PC-9 (cell line): ENCODE data around the gene FBXL17. TPM values are rescaled to one million over a fixed set of nuclear protein-coding genes. Genes with fewer than 3 reads are reported as not detected.

Experiments
- BruUV-seq: library from RNA; stranded (reverse); fragments of 400-500 nt; replicated peaks from 2 replicates; lab custom pipeline; 2021; lab: Mats Ljungman, UMichigan
- CTCF ChIA-PET: fragments of 300-600 bp; sonication (Branson Sonifier 250); formaldehyde crosslinking; loops from one replicate; lab custom pipeline; 2022; ENCODE audit warnings: antibody characterized with exemption; lab: Charles Lee
- POLR2A ChIA-PET: fragments of 300-600 bp; sonication (Branson Sonifier 250); formaldehyde crosslinking; loops from one replicate; lab custom pipeline; 2022; ENCODE audit warnings: antibody characterized with exemption; ENCODE audit not compliant: unreplicated experiment; lab: Charles Lee
- DNase-seq, 2 experiments: peaks; one replicate each; pipeline versions ENCODE4 v3.0.0 to v3.0.0-alpha.2; 2015 to 2022; ENCODE audit warnings: mixed read lengths in 1 of 2
- H2AFZ ChIP-seq: fragments of 200-600 bp; sonication (generic); 2 replicates; pipeline ENCODE4 v1.8.1; 2017; ENCODE audit warnings: antibody characterized with exemption
- H3F3A ChIP-seq: fragments of 200-600 bp; sonication (generic); 2 replicates; pipeline ENCODE4 v1.8.1; 2017; ENCODE audit warnings: antibody characterized with exemption, mild to moderate bottlenecking, low read depth; ENCODE audit not compliant: insufficient read depth
- H3K27ac ChIP-seq: fragments of 200-600 bp; sonication (generic); 2 replicates; pipeline ENCODE4 v1.6.1; 2016; ENCODE audit warnings: mixed run types
- H3K27me3 ChIP-seq: fragments of 200-600 bp; sonication (generic); 2 replicates; pipeline ENCODE4 v1.6.1; 2016; ENCODE audit warnings: low read depth, mixed run types; ENCODE audit not compliant: insufficient read depth
- H3K36me3 ChIP-seq: fragments of 200-600 bp; sonication (generic); 2 replicates; pipeline ENCODE4 v1.6.1; 2016; ENCODE audit warnings: low read depth, mixed run types
- H3K4me1 ChIP-seq: fragments of 200-600 bp; sonication (generic); replicated peaks from 2 replicates; pipeline ENCODE4 v1.6.1; 2016; ENCODE audit warnings: mixed run types; ENCODE audit not compliant: insufficient read depth
- H3K4me2 ChIP-seq: fragments of 200-600 bp; sonication (generic); 2 replicates; pipeline ENCODE4 v1.6.1; 2017; ENCODE audit warnings: mixed run types
- H3K4me3 ChIP-seq: fragments of 200-600 bp; sonication (generic); 2 replicates; pipeline ENCODE4 v1.6.1; 2016; ENCODE audit warnings: mixed run types
- H3K79me2 ChIP-seq: fragments of 200-600 bp; sonication (generic); 2 replicates; pipeline ENCODE4 v1.6.1; 2017; ENCODE audit warnings: low read depth, mixed run types
- H3K9me2 ChIP-seq: fragments of 200-600 bp; sonication (generic); 2 replicates; pipeline ENCODE4 v1.8.1; 2017; ENCODE audit warnings: mild to moderate bottlenecking; ENCODE audit not compliant: insufficient read depth
- H3K9me3 ChIP-seq: fragments of 200-600 bp; sonication (generic); 2 replicates; pipeline ENCODE4 v1.8.1; 2016; ENCODE audit warnings: low read depth; ENCODE audit not compliant: insufficient read depth
- H4K20me1 ChIP-seq: fragments of 200-600 bp; sonication (generic); 2 replicates; pipeline ENCODE4 v1.8.1; 2017; ENCODE audit not compliant: insufficient read depth
- EZH2 ChIP-seq: fragments of 200-600 bp; sonication (generic); IDR thresholded peaks from 2 replicates; pipeline ENCODE4 v1.8.0; 2017; ENCODE audit warnings: antibody characterized with exemption, low read depth
- intact Hi-C: fragments of 100-400 bp; cut with micrococcal nuclease; formaldehyde crosslinking; loops from one replicate; pipeline ENCODE4 v1.10.0; 2022; ENCODE audit not compliant: unreplicated experiment
- total RNA-seq: library from RNA; stranded (reverse); gene quantifications from 2 replicates; pipeline ENCODE4 v1.2.3, GENCODE V29; 2021
- TF ChIP-seq, protein P1 (sequence below): fragments of 200-600 bp; sonication (generic); conservative IDR thresholded peaks from 2 replicates; pipeline ENCODE4 v1.6.1; 2017; ENCODE audit warnings: mixed run types, antibody characterized with exemption, mild to moderate bottlenecking, moderate library complexity

FBXL17 gene
- total RNA-seq, 1 experiment from 2014 or later = 19.5 TPM

DNA sequence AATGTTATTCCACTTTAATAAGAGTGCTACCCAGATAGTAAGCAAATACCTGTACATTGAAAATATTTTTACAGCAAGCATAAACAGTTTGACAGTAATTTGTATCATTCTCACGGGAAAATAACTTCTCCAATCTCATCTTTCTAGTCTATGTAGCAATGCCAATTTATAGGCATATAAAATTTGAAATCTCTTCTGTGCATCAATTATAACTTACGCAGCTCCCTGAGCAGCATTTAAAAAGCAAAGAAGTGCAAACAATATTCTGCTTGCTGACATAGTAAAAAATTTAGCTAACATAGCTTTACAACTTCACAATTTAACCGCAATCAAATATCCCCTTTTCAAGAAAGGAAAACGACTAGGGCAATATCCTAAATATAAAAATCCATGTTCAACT lies 257.3 kb downstream of the FBXL17 start:
- Histone ChIP-seq H3K4me3 (no peak overlapping the region), H3K36me3 (no peaks in the 10 kb centered on the region), H3K27ac (no peak overlapping the region), H3K9me2 (no peaks in the 10 kb centered on the region), H3K4me2 (no peak overlapping the region), H3F3A (no peaks in the 10 kb centered on the region), H2AFZ (no peak overlapping the region), H3K4me1 (no peaks in the 10 kb centered on the region), H3K27me3 (no peaks in the 10 kb centered on the region), H3K9me3 (no peaks in the 10 kb centered on the region), H4K20me1 (no peaks in the 10 kb centered on the region), H3K79me2 (no peaks in the 10 kb centered on the region)
- no peak for DNase-seq
- ChIA-PET POLR2A (no interaction called here), CTCF (no interaction called here)
- intact Hi-C loops = no loop called here
- BruUV-seq = no TSS peak
- no peak for TF ChIP-seq EZH2
- TF ChIP-seq, protein P1, sequence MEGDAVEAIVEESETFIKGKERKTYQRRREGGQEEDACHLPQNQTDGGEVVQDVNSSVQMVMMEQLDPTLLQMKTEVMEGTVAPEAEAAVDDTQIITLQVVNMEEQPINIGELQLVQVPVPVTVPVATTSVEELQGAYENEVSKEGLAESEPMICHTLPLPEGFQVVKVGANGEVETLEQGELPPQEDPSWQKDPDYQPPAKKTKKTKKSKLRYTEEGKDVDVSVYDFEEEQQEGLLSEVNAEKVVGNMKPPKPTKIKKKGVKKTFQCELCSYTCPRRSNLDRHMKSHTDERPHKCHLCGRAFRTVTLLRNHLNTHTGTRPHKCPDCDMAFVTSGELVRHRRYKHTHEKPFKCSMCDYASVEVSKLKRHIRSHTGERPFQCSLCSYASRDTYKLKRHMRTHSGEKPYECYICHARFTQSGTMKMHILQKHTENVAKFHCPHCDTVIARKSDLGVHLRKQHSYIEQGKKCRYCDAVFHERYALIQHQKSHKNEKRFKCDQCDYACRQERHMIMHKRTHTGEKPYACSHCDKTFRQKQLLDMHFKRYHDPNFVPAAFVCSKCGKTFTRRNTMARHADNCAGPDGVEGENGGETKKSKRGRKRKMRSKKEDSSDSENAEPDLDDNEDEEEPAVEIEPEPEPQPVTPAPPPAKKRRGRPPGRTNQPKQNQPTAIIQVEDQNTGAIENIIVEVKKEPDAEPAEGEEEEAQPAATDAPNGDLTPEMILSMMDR = no peak

DNA sequence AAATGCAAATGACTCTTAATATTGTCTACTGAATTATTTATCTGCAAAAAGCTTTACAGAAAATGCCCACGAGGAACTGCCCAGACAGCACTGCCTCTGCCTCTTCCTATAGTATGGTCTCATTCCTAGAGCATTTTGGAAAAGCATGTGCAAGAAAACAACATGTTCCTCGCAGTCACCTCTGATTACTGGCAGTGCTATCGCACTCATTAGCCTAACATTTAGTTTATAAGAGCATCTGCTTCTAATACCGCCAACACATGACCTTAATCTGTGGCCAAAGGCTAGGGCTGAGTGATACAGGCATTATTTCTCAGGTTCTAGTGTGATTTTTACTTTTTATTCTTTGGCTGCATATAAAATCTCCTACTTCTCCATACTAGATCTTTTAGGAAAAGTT lies 259.2 kb downstream of the FBXL17 start:
- no peaks in the 10 kb centered on the region for H3K79me2 ChIP-seq
- POLR2A ChIA-PET = no interaction called here
- no TSS peak for BruUV-seq

DNA sequence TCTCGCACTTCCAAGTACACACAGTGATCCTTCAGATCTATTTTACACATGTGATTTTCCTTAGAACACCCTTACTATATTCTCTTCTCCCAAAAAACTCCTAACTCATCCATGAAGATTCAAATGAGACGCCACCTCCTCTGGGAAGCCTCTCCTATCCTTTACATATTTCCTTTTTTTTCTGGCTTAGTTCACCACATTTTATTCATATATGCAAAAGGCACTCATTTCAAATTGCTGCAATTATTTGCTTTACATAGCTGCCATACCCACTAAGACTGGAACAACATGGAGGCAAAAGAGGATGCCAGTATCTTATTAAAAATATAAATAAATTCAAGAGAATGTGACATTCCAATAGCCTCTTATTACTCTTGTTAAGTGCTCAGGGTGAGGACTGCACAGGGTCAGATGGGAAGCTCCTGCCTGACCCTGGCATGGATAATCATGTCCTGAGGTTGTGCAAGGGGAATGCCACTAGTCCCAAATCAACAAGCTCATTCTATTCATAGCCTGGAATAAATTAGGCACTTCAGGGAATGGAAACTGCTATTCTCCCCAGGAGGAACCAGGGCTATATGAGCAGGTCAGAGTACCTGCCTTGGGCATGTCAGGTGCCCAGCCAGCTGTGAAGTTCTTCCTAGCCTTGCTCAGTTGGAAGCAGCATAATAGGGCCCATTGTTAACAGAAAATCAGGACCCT lies 262.9 kb downstream of the FBXL17 start:
- Histone ChIP-seq H3K4me3 (no peak overlapping the region), H3F3A (no peaks in the 10 kb centered on the region), H3K79me2 (no peaks in the 10 kb centered on the region), H2AFZ (no peak overlapping the region), H3K9me3 (no peaks in the 10 kb centered on the region), H3K27ac (no peak overlapping the region), H3K27me3 (no peaks in the 10 kb centered on the region), H4K20me1 (no peaks in the 10 kb centered on the region), H3K4me2 (no peak overlapping the region), H3K4me1 (no peaks in the 10 kb centered on the region), H3K9me2 (no peaks in the 10 kb centered on the region), H3K36me3 (no peaks in the 10 kb centered on the region)
- TF ChIP-seq, protein P1 = no peak
- no peak for TF ChIP-seq EZH2
- CTCF ChIA-PET = no interaction called here
- BruUV-seq = no TSS peak
- POLR2A ChIA-PET = no interaction called here
- intact Hi-C loops = no loop called here
- DNase-seq = no peak

More for the DNA sequence above, 259.2 kb downstream of the FBXL17 start:
- CTCF ChIA-PET = no interaction called here
- H4K20me1 ChIP-seq = no peaks in the 10 kb centered on the region
- no peak overlapping the region for H2AFZ ChIP-seq
- no peaks in the 10 kb centered on the region for H3F3A ChIP-seq
- DNase-seq = no peak
- H3K4me1 ChIP-seq = no peaks in the 10 kb centered on the region
- intact Hi-C loops = no loop called here
- H3K9me3 ChIP-seq = no peaks in the 10 kb centered on the region
- H3K36me3 ChIP-seq = no peaks in the 10 kb centered on the region
- no peaks in the 10 kb centered on the region for H3K27me3 ChIP-seq
- H3K9me2 ChIP-seq = no peaks in the 10 kb centered on the region
- no peak overlapping the region for H3K4me2 ChIP-seq
- no peak for TF ChIP-seq EZH2
- TF ChIP-seq, protein P1 = no peak
- H3K27ac ChIP-seq = no peak overlapping the region
- no peak overlapping the region for H3K4me3 ChIP-seq
